Measurements from ENCODE around the gene MX1. TPM values are rescaled to one million over a fixed set of nuclear protein-coding genes. Genes with fewer than 3 reads are reported as not detected.

MX1 gene
- total and polyA plus RNA-seq, 2 experiments from 2014 or later = 2.1 to 6.5 TPM

DNA sequence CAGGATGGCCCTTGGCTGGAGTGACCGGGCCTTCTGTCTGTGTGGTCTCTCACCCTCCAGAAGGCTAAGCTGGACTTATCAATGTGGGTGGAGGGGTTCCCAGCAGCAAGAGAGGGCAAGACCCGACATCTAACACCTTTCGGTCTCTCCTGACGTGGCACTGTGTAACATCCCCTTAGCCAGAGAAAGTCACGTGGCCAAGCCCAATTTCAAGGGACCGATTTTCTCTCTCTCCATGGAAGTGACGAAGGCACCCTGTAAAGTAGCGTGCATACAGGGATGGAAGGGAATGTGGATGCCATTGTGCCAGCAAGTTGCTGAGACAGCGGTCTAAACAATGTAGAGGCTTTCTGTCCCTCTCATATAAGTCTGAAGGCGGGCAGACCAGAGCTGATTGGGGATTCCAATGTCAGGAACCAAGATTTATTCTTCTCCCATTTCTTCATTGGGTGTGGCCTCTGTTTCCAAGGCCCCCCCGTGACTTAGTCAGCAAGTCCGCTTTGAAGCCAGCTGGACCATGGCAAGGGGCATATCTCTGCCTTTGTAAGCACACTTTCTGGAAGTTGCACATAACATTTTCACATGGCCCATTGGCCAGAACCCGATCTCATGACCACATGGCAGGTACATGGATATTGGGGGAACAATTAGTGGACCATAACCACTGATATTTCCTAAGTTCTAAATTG is 12.5 kb downstream of the MX1 start:
- no peak for TF ChIP-seq CREB1 (CRISPR knock-in tag; IDR thresholded peaks at IDR 0.05; ENCODE audit: low read depth)
- TF ChIP-seq, protein P1, sequence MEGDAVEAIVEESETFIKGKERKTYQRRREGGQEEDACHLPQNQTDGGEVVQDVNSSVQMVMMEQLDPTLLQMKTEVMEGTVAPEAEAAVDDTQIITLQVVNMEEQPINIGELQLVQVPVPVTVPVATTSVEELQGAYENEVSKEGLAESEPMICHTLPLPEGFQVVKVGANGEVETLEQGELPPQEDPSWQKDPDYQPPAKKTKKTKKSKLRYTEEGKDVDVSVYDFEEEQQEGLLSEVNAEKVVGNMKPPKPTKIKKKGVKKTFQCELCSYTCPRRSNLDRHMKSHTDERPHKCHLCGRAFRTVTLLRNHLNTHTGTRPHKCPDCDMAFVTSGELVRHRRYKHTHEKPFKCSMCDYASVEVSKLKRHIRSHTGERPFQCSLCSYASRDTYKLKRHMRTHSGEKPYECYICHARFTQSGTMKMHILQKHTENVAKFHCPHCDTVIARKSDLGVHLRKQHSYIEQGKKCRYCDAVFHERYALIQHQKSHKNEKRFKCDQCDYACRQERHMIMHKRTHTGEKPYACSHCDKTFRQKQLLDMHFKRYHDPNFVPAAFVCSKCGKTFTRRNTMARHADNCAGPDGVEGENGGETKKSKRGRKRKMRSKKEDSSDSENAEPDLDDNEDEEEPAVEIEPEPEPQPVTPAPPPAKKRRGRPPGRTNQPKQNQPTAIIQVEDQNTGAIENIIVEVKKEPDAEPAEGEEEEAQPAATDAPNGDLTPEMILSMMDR (conservative IDR thresholded peaks at IDR 0.05; ENCODE audit: low read depth in 2 of 2) = no peak
- TF ChIP-seq EZH2phosphoT487 (IDR thresholded peaks at IDR 0.05; ENCODE audit: unreplicated experiment) = no peak
- TF ChIP-seq, protein P2, sequence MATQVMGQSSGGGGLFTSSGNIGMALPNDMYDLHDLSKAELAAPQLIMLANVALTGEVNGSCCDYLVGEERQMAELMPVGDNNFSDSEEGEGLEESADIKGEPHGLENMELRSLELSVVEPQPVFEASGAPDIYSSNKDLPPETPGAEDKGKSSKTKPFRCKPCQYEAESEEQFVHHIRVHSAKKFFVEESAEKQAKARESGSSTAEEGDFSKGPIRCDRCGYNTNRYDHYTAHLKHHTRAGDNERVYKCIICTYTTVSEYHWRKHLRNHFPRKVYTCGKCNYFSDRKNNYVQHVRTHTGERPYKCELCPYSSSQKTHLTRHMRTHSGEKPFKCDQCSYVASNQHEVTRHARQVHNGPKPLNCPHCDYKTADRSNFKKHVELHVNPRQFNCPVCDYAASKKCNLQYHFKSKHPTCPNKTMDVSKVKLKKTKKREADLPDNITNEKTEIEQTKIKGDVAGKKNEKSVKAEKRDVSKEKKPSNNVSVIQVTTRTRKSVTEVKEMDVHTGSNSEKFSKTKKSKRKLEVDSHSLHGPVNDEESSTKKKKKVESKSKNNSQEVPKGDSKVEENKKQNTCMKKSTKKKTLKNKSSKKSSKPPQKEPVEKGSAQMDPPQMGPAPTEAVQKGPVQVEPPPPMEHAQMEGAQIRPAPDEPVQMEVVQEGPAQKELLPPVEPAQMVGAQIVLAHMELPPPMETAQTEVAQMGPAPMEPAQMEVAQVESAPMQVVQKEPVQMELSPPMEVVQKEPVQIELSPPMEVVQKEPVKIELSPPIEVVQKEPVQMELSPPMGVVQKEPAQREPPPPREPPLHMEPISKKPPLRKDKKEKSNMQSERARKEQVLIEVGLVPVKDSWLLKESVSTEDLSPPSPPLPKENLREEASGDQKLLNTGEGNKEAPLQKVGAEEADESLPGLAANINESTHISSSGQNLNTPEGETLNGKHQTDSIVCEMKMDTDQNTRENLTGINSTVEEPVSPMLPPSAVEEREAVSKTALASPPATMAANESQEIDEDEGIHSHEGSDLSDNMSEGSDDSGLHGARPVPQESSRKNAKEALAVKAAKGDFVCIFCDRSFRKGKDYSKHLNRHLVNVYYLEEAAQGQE (IDR thresholded peaks at IDR 0.05; ENCODE audit: unreplicated experiment) = no peak
- TF ChIP-seq NANOG (IDR thresholded peaks at IDR 0.05; ENCODE audit: borderline replicate concordance) = no peak
- TF ChIP-seq ZNF331 (CRISPR knock-in tag; IDR thresholded peaks at IDR 0.05; ENCODE audit: low read depth) = no peak
- TF ChIP-seq ZNF114 (CRISPR knock-in tag; IDR thresholded peaks at IDR 0.05) = no peak
- no peak for TF ChIP-seq POLR2AphosphoS5 (IDR thresholded peaks at IDR 0.05; ENCODE audit: low read depth)
- TF ChIP-seq EZH2 (IDR thresholded peaks at IDR 0.05; ENCODE audit: low read depth, unreplicated experiment) = no peak
- H3K27me3 ChIP-seq (ENCODE audit: insufficient read depth) = no peaks in the 10 kb centered on the region
- H3K9me3 Mint-ChIP-seq = no peaks in the 10 kb centered on the region
- H3K27me3 Mint-ChIP-seq (ENCODE audit: insufficient read depth, low read depth, poor library complexity) = peaks cover 2% of the 10 kb centered on the region
- H4K20me1 ChIP-seq (replicated peaks; ENCODE audit: insufficient read depth) = no peaks in the 10 kb centered on the region
- no peak overlapping the region for H2AFZ ChIP-seq
- H3F3A ChIP-seq (replicated peaks; ENCODE audit: low read depth) = no peaks in the 10 kb centered on the region
- H3K79me2 ChIP-seq (replicated peaks; ENCODE audit: insufficient read depth) = no peaks in the 10 kb centered on the region
- no peaks in the 10 kb centered on the region for H3K9me2 ChIP-seq (ENCODE audit: insufficient read depth)
- H3K36me3 Mint-ChIP-seq (ENCODE audit: low read depth) = peaks cover 10% of the 10 kb centered on the region
- H3K4me3 ChIP-seq = no peak overlapping the region
- peaks cover 4% of the 10 kb centered on the region; the same call in 1 of the 3 replicates for H3K4me1 Mint-ChIP-seq
- H3K4me2 ChIP-seq = no peak overlapping the region
- H3K27ac Mint-ChIP-seq = no peak overlapping the region
- H3K27ac ChIP-seq (ENCODE audit: low read depth) = no peak overlapping the region
- no peaks in the 10 kb centered on the region for H3K4me1 ChIP-seq (ENCODE audit: insufficient read depth)
- no peak for ATAC-seq
- no peaks in the 10 kb centered on the region for H3K36me3 ChIP-seq (ENCODE audit: insufficient read depth)
- DNase-seq (ENCODE audit: low spot score) = no peak
- H3K4me3 Mint-ChIP-seq = no peak overlapping the region

DNA sequence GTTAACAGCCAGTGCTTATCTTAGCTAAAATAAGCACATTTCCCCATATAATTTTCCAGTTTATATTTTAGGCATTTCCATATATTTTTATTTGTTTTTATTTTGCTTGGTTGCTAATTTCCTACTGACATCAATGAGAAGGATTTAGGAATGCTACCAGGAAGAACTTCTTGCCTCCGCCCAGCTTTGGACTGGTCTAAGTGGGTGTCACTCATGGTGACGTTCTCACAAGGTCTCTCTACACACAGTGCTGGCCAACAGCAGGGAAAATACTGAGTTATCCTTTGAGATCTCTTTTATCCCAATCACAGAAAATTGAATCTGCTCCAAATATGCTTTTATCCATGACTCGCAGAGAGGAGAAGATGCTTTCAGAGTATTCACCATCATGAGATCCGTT is 13.2 kb downstream of the MX1 start:
- no peak for ATAC-seq
- H3K4me1 Mint-ChIP-seq = peaks cover 4% of the 10 kb centered on the region; the same call in 1 of the 3 replicates
- no peak for TF ChIP-seq ZNF331 (CRISPR knock-in tag; IDR thresholded peaks at IDR 0.05; ENCODE audit: low read depth)
- no peak for TF ChIP-seq JUNB (IDR thresholded peaks at IDR 0.05; ENCODE audit: unreplicated experiment)
- TF ChIP-seq NANOG (IDR thresholded peaks at IDR 0.05; ENCODE audit: borderline replicate concordance) = no peak
- no peak for TF ChIP-seq STAT1 (IDR thresholded peaks at IDR 0.05; ENCODE audit: unreplicated experiment)
- TF ChIP-seq, protein P2 (IDR thresholded peaks at IDR 0.05; ENCODE audit: unreplicated experiment) = no peak
- TF ChIP-seq, protein P3, sequence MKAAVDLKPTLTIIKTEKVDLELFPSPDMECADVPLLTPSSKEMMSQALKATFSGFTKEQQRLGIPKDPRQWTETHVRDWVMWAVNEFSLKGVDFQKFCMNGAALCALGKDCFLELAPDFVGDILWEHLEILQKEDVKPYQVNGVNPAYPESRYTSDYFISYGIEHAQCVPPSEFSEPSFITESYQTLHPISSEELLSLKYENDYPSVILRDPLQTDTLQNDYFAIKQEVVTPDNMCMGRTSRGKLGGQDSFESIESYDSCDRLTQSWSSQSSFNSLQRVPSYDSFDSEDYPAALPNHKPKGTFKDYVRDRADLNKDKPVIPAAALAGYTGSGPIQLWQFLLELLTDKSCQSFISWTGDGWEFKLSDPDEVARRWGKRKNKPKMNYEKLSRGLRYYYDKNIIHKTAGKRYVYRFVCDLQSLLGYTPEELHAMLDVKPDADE (IDR thresholded peaks at IDR 0.05) = no peak
- TF ChIP-seq POLR2AphosphoS5 (IDR thresholded peaks at IDR 0.05; ENCODE audit: low read depth) = no peak
- TF ChIP-seq EZH2phosphoT487 (IDR thresholded peaks at IDR 0.05; ENCODE audit: unreplicated experiment) = no peak

More for the DNA sequence above, 13.2 kb downstream of the MX1 start:
- Mint-ChIP-seq H3K27me3 (ENCODE audit: insufficient read depth, low read depth, poor library complexity) (peaks cover 2% of the 10 kb centered on the region), H3K27ac (no peak overlapping the region), H3K9me3 (no peaks in the 10 kb centered on the region), H3K4me3 (no peak overlapping the region), H3K36me3 (ENCODE audit: low read depth) (peaks cover 10% of the 10 kb centered on the region)
- Histone ChIP-seq H3K9me2 (ENCODE audit: insufficient read depth) (no peaks in the 10 kb centered on the region), H3K79me2 (replicated peaks; ENCODE audit: insufficient read depth) (no peaks in the 10 kb centered on the region), H3K36me3 (ENCODE audit: insufficient read depth) (no peaks in the 10 kb centered on the region), H3K27me3 (ENCODE audit: insufficient read depth) (no peaks in the 10 kb centered on the region), H3K4me2 (no peak overlapping the region), H3K4me1 (ENCODE audit: insufficient read depth) (no peaks in the 10 kb centered on the region), H3F3A (replicated peaks; ENCODE audit: low read depth) (no peaks in the 10 kb centered on the region), H4K20me1 (replicated peaks; ENCODE audit: insufficient read depth) (no peaks in the 10 kb centered on the region), H3K27ac (ENCODE audit: low read depth) (no peak overlapping the region), H2AFZ (no peak overlapping the region), H3K4me3 (no peak overlapping the region)
- DNase-seq (ENCODE audit: low spot score) = no peak
